A673 (cell line): Measurements from ENCODE around the gene CLSTN1. TPM values are rescaled to one million over a fixed set of nuclear protein-coding genes. Genes with fewer than 3 reads are reported as not detected.
"Not testable (repeated sequence)": the region's sequence is repeated elsewhere in the genome, so short reads cannot be mapped to it uniquely, and the experiment has no call there.

Experiments used
- BruUV-seq: library from RNA; stranded (reverse); fragments of 400-500 nt; replicated peaks from 2 replicates; lab custom pipeline; 2021; lab: Mats Ljungman, UMichigan
- CTCF ChIA-PET: fragments of 300-600 bp; sonication (Branson Sonifier 250); formaldehyde crosslinking; loops from one replicate; lab custom pipeline; 2022; ENCODE audit warnings: antibody characterized with exemption; lab: Charles Lee
- POLR2A ChIA-PET: fragments of 300-600 bp; sonication (Branson Sonifier 250); formaldehyde crosslinking; loops from one replicate; lab custom pipeline; 2022; ENCODE audit warnings: antibody characterized with exemption; ENCODE audit not compliant: low non-redundant PET; lab: Charles Lee
- DNase-seq: peaks from one replicate; pipeline ENCODE4 v3.0.0-alpha.2; 2015; ENCODE audit warnings: low spot score
- H3K27ac ChIP-seq: fragments of 200-600 bp; sonication (generic); 2 replicates; pipeline ENCODE4 v1.5.1; 2016; ENCODE audit warnings: mixed run types, low read depth, mild to moderate bottlenecking, mixed read lengths, antibody characterized with exemption, low read length; ENCODE audit not compliant: poor library complexity, severe bottlenecking
- H3K27me3 ChIP-seq: fragments of 200-600 bp; sonication (generic); replicated peaks from 2 replicates; pipeline ENCODE4 v1.6.1; 2017; ENCODE audit warnings: mixed run types, low read depth, mild to moderate bottlenecking, mixed read lengths, antibody characterized with exemption, low read length; ENCODE audit not compliant: insufficient read depth, poor library complexity
- H3K36me3 ChIP-seq: fragments of 200-600 bp; sonication (generic); 2 replicates; pipeline ENCODE4 v1.6.1; 2016; ENCODE audit warnings: mixed run types, mild to moderate bottlenecking, mixed read lengths, antibody characterized with exemption, low read length; ENCODE audit not compliant: insufficient read depth, poor library complexity, severe bottlenecking
- H3K4me1 ChIP-seq: fragments of 200-600 bp; sonication (generic); 2 replicates; pipeline ENCODE4 v1.6.1; 2017; ENCODE audit warnings: mixed run types, mild to moderate bottlenecking, mixed read lengths, antibody characterized with exemption, low read length; ENCODE audit not compliant: insufficient read depth, poor library complexity, severe bottlenecking
- H3K4me3 ChIP-seq: fragments of 200-600 bp; sonication (generic); 2 replicates; pipeline ENCODE4 v1.5.1; 2016; ENCODE audit warnings: low read depth, mixed run types, mild to moderate bottlenecking, mixed read lengths, low read length; ENCODE audit not compliant: poor library complexity, severe bottlenecking
- H3K9me3 ChIP-seq: fragments of 200-600 bp; sonication (generic); 2 replicates; pipeline ENCODE4 v1.6.1; 2016; ENCODE audit warnings: mixed run types, low read depth, mild to moderate bottlenecking, mixed read lengths, antibody characterized with exemption, low read length; ENCODE audit not compliant: poor library complexity, severe bottlenecking
- CTCF ChIP-seq: fragments of 300-800, 200-600 bp; sonication (generic); conservative IDR thresholded peaks from 2 replicates; pipeline ENCODE4 v1.5.1; 2017; ENCODE audit warnings: low read depth, mild to moderate bottlenecking, antibody characterized with exemption, low read length, moderate library complexity, mixed read lengths
- EZH2 ChIP-seq: fragments of 200-600 bp; sonication (generic); IDR thresholded peaks from 2 replicates; pipeline ENCODE4 v1.6.1; 2017; ENCODE audit warnings: borderline replicate concordance, low read depth, mild to moderate bottlenecking, mixed read lengths, antibody characterized with exemption, low read length; ENCODE audit not compliant: poor library complexity, severe bottlenecking
- intact Hi-C: fragments of 100-400 bp; cut with micrococcal nuclease; formaldehyde crosslinking; loops from one replicate; pipeline ENCODE4 v1.10.0; 2022; ENCODE audit not compliant: unreplicated experiment
- total RNA-seq: library from RNA; stranded (reverse); gene quantifications from 2 replicates; pipeline ENCODE4 v1.2.3, GENCODE V29; 2021

Gene CLSTN1
- total RNA-seq, 1 experiment from 2014 or later = 77.4 TPM

- Histone ChIP-seq H3K27me3 (no peaks in the 10 kb centered on the region), H3K4me1 (peaks cover 9% of the 10 kb centered on the region), H3K36me3 (no peaks in the 10 kb centered on the region), H3K9me3 (no peaks in the 10 kb centered on the region), H3K4me3 (no peak overlapping the region), H3K27ac (no peak overlapping the region)
- intact Hi-C loops = no loop called here
- ChIA-PET CTCF (no interaction called here), POLR2A (no interaction called here)
- no peak for DNase-seq
- BruUV-seq = no TSS peak
- no peak for TF ChIP-seq EZH2
- TF ChIP-seq CTCF = no peak
These were observed 107.2 kb downstream of the CLSTN1 start for GRCh38 chr1:9716404-9717192.

- intact Hi-C loops = no loop called here
- CTCF ChIA-PET = no interaction called here
These were observed 108.1 kb downstream of the CLSTN1 start for GRCh38 chr1:9715536-9716226.

GRCh38 chr1:9714257-9714718 lies 109.5 kb downstream of the CLSTN1 start:
- TF ChIP-seq EZH2 (no peak), CTCF (no peak)
- no peaks in the 10 kb centered on the region for H3K27me3 ChIP-seq
- intact Hi-C loops = no loop called here
- H3K4me3 ChIP-seq = no peak overlapping the region
- H3K9me3 ChIP-seq = no peaks in the 10 kb centered on the region
- no peaks in the 10 kb centered on the region for H3K36me3 ChIP-seq
- H3K27ac ChIP-seq = no peak overlapping the region
- no peak for DNase-seq
- peaks cover 5% of the 10 kb centered on the region for H3K4me1 ChIP-seq
- ChIA-PET CTCF (no interaction called here), POLR2A (no interaction called here)
- BruUV-seq = no TSS peak

More at GRCh38 chr1:9715536-9716226, 108.1 kb downstream of the CLSTN1 start:
- no TSS peak for BruUV-seq
- Histone ChIP-seq H3K4me3 (no peak overlapping the region), H3K9me3 (no peaks in the 10 kb centered on the region), H3K36me3 (no peaks in the 10 kb centered on the region), H3K27ac (no peak overlapping the region), H3K4me1 (peaks cover 9% of the 10 kb centered on the region), H3K27me3 (no peaks in the 10 kb centered on the region)
- POLR2A ChIA-PET = no interaction called here
- TF ChIP-seq EZH2 = no peak
- TF ChIP-seq CTCF = no peak
- no peak for DNase-seq

- intact Hi-C loops, H3K27me3 ChIP-seq, DNase-seq, H3K4me3 ChIP-seq, H3K27ac ChIP-seq, BruUV-seq, H3K4me1 ChIP-seq, H3K9me3 ChIP-seq, H3K36me3 ChIP-seq: not testable (repeated sequence)
- POLR2A ChIA-PET = interaction anchor here (0.6 kb wide), 1 partner anchor 59 kb away, joined by 3 read pairs; no protein-coding TSS in a partner anchor
- CTCF ChIA-PET = interaction anchor here (0.6 kb wide), 1 partner anchor 217 kb away, joined by 3 read pairs; no protein-coding TSS in a partner anchor
These were observed 111.0 kb downstream of the CLSTN1 start for GRCh38 chr1:9712767-9713166.
